ENCODE results near the gene PPIE. TPM values are rescaled to one million over a fixed set of nuclear protein-coding genes. Genes with fewer than 3 reads are reported as not detected.

The PPIE gene
- total RNA-seq: 33.9 and 39.2 TPM in 2 replicates

DNA sequence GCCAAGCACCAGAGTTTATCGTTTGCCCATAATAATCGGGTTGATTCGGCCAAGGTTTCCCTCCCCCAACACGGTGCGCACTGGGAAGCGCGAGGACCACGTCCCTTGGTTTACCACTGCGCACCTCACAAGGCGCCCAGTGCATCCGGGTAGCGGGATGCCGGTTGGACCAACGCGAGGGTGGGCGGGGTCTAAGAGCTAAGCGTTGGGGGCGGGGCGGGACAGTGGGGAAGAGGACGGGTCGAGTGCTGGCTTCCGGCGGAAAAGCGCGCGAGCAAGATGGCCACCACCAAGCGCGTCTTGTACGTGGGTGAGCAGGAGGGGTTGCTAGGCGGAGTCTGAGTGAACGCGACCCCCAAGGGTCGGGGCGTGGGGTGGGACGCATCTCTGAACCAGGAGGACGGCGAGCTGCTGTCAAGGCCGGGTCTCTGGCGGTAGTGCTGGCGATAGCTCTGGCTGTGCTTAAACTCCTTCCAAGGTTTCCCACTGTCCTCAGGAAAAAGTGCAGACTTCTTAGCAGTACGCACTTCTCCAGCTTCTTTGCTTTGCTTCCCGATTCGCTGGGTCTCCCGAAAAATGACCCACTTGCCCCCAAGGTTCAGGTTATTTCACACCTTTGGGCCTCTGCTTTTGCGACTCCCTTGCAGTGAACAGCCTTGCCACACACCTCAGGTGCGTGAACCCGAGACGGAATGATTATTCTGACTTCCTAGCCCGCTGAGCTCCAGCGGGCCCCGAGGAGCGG is at the start of gene PPIE:
Gene PPIE, plus strand, starts transcription at position 261 of the 745 bp plus-strand sequence. Its CDS starts 19 bp downstream, at position 280.

DNA sequence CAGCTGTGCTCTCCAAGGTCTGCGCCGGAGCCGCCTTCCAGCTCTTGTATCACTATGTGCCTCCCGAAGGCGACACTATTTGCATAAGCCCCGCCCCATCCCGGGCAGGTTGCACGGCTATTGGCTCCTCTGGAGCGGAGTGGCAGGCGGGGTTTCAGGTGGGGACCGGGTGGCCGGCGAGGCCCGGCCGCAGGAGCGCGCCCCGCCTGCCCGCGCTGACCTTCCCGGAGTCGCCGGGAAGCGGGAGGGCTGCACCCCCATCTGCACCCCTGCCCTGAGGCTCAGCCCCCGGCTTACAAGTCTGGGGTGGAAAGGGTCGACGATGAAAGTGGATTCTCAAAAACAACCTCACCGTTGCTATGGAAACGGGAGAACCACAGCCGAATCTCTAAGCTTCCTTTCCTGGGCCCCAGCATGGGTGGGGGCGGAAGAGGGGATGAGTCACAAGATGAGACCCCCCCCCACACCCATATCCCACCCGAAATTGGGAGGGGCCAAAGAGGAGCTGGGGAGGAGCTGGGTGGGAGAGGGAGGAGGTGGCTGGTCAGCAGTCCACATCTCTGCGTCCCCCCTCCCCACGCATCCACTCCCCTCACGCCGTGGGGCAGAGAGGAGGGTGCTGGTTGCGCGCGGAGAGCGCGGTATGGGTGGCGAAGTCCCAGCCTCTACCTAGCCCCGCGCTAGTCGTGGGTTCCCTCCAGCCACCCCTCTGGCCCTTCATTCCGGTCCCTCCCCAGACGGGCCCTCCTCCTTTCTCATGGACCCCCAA is 47.1 kb upstream of the PPIE start, which contains the start of gene HPCAL4:
Gene HPCAL4, minus strand, starts transcription at position 51 of the 769 bp plus-strand sequence. CDS start 6,830 bp downstream, outside the sequence.

DNA sequence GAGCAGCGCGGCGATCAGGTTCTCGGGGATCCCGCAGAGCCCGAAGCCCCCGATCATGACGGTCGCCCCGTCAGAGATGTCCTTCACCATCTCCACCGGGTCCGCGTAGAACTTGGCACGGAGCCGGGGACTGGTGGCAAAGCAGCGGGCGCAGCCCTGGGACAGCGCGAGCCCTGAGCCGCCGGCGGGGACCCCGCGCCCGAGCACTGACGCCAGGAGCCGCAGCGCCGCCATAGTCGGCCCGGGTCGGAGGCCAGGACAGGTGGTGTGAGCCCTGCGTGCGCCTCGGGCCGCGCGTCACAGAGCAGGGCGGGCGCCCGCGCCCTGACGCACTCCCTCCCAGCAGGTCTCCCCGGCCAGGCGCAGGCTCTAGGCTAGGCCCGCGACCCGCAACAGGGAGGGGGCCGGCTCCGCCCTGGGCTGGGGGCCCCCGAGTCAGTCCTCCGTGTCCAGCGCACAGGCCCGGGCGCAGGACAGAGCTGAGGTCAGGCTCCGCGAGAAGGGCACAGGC is 32.4 kb downstream of the PPIE start, which contains the start of gene OXCT2:
Gene OXCT2, minus strand, starts transcription at position 327 of the 511 bp plus-strand sequence. Its CDS starts 93 bp downstream, at position 234.

DNA sequence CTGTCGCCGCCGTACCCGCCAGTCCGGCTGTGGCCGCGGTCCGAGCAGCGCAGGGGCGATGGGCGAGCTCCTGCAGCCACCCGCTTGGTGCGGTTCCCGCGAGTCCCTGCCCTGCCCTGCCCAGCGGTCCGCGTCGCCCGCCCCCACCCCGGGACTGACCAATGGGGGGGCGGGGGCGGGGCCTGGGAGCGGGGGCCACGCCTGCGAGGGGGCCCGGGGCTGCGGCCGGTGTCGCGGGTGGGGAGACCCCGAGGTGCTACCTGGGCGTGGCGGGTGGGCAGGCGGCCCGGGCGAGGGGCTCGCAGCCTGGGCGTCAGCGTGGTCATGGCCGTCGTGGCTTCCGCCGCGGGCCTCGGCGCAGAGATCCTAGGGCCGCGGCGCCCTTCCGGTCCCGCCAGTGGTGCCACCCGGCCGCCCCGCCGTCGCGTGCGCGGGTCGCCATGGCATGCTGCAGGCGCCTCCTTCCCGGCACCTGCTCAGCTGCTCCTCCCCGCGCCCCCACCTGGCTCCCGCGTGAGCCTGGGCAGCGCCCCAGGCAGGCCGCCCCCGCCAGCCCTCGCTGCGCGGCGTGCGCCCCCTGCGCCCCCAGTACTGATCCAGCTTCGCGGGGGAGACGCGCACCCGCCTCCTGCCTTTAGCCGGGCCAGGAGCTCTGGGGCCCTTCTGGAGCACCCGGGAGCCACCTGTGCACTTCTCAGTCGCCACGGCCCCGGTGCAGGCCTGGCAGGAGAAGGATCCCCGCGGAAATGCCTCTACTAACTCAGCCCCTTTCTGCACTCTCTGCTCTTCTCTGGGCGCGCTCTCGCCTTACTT is 50.3 kb downstream of the PPIE start, which contains the start of gene BMP8B:
Gene BMP8B, minus strand, starts transcription at position 108 of the 813 bp plus-strand sequence. CDS start 380 bp downstream, outside the sequence.

Other genes with a start within 250 kb of the PPIE start
- 1.3 TPM in 1 of 2 replicates, not detected in the other for gene BMP8A, start 247.2 kb upstream of the PPIE start, total RNA-seq
- gene PABPC4, start 162.1 kb upstream of the PPIE start, total RNA-seq: 196 and 216 TPM in 2 replicates
- gene HEYL, start 99.2 kb upstream of the PPIE start, total RNA-seq: 0.16 and 0.38 TPM in 2 replicates
- gene NT5C1A, start 66.8 kb upstream of the PPIE start, total RNA-seq: not detected in 2 replicates
- gene HPCAL4, start 47.4 kb upstream of the PPIE start, total RNA-seq: not detected in 2 replicates
- gene OXCT2, start 32.5 kb downstream of the PPIE start, total RNA-seq: 1.9 and 4.6 TPM in 2 replicates
- 0.49 and 0.76 TPM in 2 replicates for gene BMP8B, start 50.0 kb downstream of the PPIE start, total RNA-seq
- 12.2 and 13.9 TPM in 2 replicates for gene TRIT1, start 144.6 kb downstream of the PPIE start, total RNA-seq
- gene MYCL, start 163.0 kb downstream of the PPIE start, total RNA-seq: 0.63 and 2.1 TPM in 2 replicates
- gene MFSD2A, start 216.3 kb downstream of the PPIE start, total RNA-seq: 9.0 and 17.8 TPM in 2 replicates